ENCODE results near the gene FAM76B. TPM values are rescaled to one million over a fixed set of nuclear protein-coding genes. Genes with fewer than 3 reads are reported as not detected.

FAM76B gene
- total and polyA plus RNA-seq, 2 of the 13 experiments (the other 11 are each of a cell fraction or from before 2014, with no cell fraction given) = 20.2 to 24.2 TPM

DNA sequence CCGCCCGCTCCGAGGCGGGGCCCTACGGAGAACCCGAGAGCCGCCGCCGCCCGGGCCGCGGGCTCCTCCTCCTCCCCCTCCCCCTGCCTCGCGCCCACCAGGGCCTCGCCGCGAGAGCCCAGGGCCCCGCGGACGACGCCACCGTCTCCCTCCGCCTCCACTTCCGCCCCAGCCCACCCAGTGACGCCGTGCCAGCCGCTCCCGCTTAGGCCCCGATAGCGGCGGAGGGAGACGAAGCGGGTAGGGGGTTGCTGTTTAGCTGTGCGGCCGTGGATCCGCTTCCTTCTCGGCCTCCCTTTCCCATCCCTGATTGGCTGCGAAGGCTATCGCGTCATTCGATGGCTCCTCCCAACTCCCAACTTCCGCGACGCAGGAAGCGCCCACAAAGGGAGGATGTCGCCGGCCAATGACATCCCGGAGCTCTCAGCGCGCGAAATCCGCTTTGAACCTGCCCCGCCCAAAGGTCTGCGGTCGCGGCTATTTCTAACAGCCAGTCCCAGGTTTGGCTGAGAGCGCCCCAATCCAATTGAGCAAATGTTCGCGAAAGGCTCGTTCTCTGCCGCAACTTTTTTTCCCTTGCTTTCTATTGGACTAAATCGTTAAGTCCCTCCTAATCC, at the start of gene FAM76B (continued):
- TF ChIP-seq, protein P1, sequence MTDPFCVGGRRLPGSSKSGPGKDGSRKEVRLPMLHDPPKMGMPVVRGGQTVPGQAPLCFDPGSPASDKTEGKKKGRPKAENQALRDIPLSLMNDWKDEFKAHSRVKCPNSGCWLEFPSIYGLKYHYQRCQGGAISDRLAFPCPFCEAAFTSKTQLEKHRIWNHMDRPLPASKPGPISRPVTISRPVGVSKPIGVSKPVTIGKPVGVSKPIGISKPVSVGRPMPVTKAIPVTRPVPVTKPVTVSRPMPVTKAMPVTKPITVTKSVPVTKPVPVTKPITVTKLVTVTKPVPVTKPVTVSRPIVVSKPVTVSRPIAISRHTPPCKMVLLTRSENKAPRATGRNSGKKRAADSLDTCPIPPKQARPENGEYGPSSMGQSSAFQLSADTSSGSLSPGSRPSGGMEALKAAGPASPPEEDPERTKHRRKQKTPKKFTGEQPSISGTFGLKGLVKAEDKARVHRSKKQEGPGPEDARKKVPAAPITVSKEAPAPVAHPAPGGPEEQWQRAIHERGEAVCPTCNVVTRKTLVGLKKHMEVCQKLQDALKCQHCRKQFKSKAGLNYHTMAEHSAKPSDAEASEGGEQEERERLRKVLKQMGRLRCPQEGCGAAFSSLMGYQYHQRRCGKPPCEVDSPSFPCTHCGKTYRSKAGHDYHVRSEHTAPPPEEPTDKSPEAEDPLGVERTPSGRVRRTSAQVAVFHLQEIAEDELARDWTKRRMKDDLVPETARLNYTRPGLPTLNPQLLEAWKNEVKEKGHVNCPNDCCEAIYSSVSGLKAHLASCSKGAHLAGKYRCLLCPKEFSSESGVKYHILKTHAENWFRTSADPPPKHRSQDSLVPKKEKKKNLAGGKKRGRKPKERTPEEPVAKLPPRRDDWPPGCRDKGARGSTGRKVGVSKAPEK (CRISPR knock-in tag; IDR thresholded peaks at IDR 0.05; ENCODE audit: borderline replicate concordance) = no peak
- TF ChIP-seq, protein P2, sequence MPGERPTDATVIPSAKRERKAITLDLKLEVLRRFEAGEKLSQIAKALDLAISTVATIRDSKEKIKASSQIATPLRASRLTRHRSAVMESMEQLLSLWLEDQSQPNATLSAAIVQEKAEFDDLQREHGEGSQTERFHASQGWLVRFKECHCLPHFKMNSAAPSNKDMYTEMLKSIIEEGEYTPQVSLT (CRISPR knock-in tag; IDR thresholded peaks at IDR 0.05; ENCODE audit: borderline replicate concordance, low read depth) = no peak
- TF ChIP-seq KAT8 (CRISPR knock-in tag; IDR thresholded peaks at IDR 0.05) (peak; percentile 95), ZNF24 (IDR thresholded peaks at IDR 0.05) (peak; percentile 5; the same call in 1 of the 2 replicates), ETV6 (CRISPR knock-in tag; conservative IDR thresholded peaks at IDR 0.05) (peak; percentile 87), SPEN (CRISPR knock-in tag; IDR thresholded peaks at IDR 0.05; ENCODE audit: low read depth) (peak; percentile 97), ZNF558 (CRISPR knock-in tag; IDR thresholded peaks at IDR 0.05; ENCODE audit: borderline replicate concordance) (no peak), FOXM1 (CRISPR knock-in tag; IDR thresholded peaks at IDR 0.05) (no peak), POGZ (CRISPR knock-in tag; IDR thresholded peaks at IDR 0.05) (peak; percentile 98), HCFC1 (IDR thresholded peaks at IDR 0.05; ENCODE audit: low read depth, low read length) (0 out of 2 replicates have a peak, but pooled peaks have one; percentile 50), ZNF788 (CRISPR knock-in tag; IDR thresholded peaks at IDR 0.05; ENCODE audit: borderline replicate concordance) (no peak; the same call in 1 of the 2 replicates), ZNF772 (CRISPR knock-in tag; IDR thresholded peaks at IDR 0.05) (no peak), POLR2AphosphoS5 (IDR thresholded peaks at IDR 0.05; ENCODE audit: low read depth, low read length) (peak; percentile 44; the same call in 1 of the 2 replicates), KAT7 (CRISPR knock-in tag; IDR thresholded peaks at IDR 0.05; ENCODE audit: borderline replicate concordance) (peak; percentile 68), ZSCAN12 (CRISPR knock-in tag; IDR thresholded peaks at IDR 0.05) (no peak), MIER3 (CRISPR knock-in tag; IDR thresholded peaks at IDR 0.05; ENCODE audit: borderline replicate concordance) (peak; percentile 82; the same call in 1 of the 2 replicates), PAF1 (CRISPR knock-in tag; IDR thresholded peaks at IDR 0.05) (no peak), ZNF234 (CRISPR knock-in tag; conservative IDR thresholded peaks at IDR 0.05) (no peak), TOPORS (CRISPR knock-in tag; IDR thresholded peaks at IDR 0.05) (peak; percentile 59; the same call in 1 of the 2 replicates)
- TF ChIP-seq, protein P3, sequence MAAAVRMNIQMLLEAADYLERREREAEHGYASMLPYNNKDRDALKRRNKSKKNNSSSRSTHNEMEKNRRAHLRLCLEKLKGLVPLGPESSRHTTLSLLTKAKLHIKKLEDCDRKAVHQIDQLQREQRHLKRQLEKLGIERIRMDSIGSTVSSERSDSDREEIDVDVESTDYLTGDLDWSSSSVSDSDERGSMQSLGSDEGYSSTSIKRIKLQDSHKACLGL (CRISPR knock-in tag; IDR thresholded peaks at IDR 0.05) = peak; percentile 23; the same call in 1 of the 2 replicates
- TF ChIP-seq, protein P4, sequence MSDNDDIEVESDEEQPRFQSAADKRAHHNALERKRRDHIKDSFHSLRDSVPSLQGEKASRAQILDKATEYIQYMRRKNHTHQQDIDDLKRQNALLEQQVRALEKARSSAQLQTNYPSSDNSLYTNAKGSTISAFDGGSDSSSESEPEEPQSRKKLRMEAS (IDR thresholded peaks at IDR 0.05) = peak; percentile 94
- TF ChIP-seq, protein P5, sequence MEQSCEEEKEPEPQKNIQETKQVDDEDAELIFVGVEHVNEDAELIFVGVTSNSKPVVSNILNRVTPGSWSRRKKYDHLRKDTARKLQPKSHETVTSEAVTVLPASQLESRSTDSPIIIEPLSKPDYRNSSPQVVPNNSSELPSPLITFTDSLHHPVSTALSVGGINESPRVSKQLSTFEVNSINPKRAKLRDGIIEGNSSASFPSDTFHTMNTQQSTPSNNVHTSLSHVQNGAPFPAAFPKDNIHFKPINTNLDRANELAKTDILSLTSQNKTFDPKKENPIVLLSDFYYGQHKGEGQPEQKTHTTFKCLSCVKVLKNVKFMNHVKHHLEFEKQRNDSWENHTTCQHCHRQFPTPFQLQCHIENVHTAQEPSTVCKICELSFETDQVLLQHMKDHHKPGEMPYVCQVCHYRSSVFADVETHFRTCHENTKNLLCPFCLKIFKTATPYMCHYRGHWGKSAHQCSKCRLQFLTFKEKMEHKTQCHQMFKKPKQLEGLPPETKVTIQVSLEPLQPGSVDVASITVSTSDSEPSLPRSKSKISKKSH (CRISPR knock-in tag; IDR thresholded peaks at IDR 0.05; ENCODE audit: borderline replicate concordance) = peak; percentile 68; the same call in 1 of the 2 replicates
- TF ChIP-seq, protein P6, sequence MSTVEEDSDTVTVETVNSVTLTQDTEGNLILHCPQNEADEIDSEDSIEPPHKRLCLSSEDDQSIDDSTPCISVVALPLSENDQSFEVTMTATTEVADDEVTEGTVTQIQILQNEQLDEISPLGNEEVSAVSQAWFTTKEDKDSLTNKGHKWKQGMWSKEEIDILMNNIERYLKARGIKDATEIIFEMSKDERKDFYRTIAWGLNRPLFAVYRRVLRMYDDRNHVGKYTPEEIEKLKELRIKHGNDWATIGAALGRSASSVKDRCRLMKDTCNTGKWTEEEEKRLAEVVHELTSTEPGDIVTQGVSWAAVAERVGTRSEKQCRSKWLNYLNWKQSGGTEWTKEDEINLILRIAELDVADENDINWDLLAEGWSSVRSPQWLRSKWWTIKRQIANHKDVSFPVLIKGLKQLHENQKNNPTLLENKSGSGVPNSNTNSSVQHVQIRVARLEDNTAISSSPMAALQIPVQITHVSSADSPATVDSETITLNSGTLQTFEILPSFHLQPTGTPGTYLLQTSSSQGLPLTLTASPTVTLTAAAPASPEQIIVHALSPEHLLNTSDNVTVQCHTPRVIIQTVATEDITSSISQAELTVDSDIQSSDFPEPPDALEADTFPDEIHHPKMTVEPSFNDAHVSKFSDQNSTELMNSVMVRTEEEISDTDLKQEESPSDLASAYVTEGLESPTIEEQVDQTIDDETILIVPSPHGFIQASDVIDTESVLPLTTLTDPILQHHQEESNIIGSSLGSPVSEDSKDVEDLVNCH (CRISPR knock-in tag; IDR thresholded peaks at IDR 0.05) = no peak
